Esophagus squamous epithelium (tissue), 5 donors: ENCODE data around the gene SPRYD3. TPM values are rescaled to one million over a fixed set of nuclear protein-coding genes. Genes with fewer than 3 reads are reported as not detected.

Source experiments
- DNase-seq: peaks from one replicate; lab custom pipeline; 2025; lab: John Stamatoyannopoulos, UW
- H3K27ac ChIP-seq, 4 donors: fragments of 200-600 bp; sonication (generic); one replicate each; pipeline ENCODE4 v1.5.1; 2016 to 2019; ENCODE audit warnings: mild to moderate bottlenecking in 1 of 4
- H3K27me3 ChIP-seq, 4 donors: fragments of 200-600 bp; sonication (generic); 1 replicate in 3 of 4; 2 replicates in 1 of 4; pipeline versions ENCODE4 v1.5.1 to v1.6.0; 2017 to 2021; ENCODE audit warnings: antibody characterized with exemption in 1 of 4
- H3K36me3 ChIP-seq, 3 donors: fragments of 200-600 bp; sonication (generic); one replicate each; pipeline ENCODE4 v1.5.1; 2016 to 2019
- H3K4me1 ChIP-seq, 3 donors: fragments of 200-600 bp; sonication (generic); one replicate each; pipeline ENCODE4 v1.5.1; 2017 to 2019
- H3K4me3 ChIP-seq, 4 donors: fragments of 200-600 bp; sonication (generic); 1 replicate in 3 of 4; 2 replicates in 1 of 4; pipeline ENCODE4 v1.5.1; 2016 to 2019; ENCODE audit warnings: mild to moderate bottlenecking in 2 of 4, moderate library complexity in 1 of 4
- H3K9me3 ChIP-seq, 3 donors: fragments of 200-600 bp; sonication (generic); one replicate each; pipeline ENCODE4 v1.5.1; 2016 to 2019
- CTCF ChIP-seq, 6 experiments: fragments of 450-650 bp in 4 of 6; fragments of 200-600 bp in 2 of 6; sonication (generic) in 2 of 6; IDR thresholded peaks; one replicate each; pipeline ENCODE4 v1.5.1; 2016 to 2019; ENCODE audit warnings: antibody characterized with exemption in 6 of 6, mild to moderate bottlenecking in 4 of 6, moderate library complexity in 4 of 6
- POLR2A ChIP-seq, 4 donors: fragments of 450-650 bp; IDR thresholded peaks; one replicate each; pipeline ENCODE4 v1.6.1; 2017; ENCODE audit warnings: antibody characterized with exemption in 4 of 4, mild to moderate bottlenecking in 4 of 4, moderate library complexity in 3 of 4
- WGBS, 2 donors: methylation state at CpG; one replicate each; pipeline ENCODE4 v1.1.5; 2018; 5-methylcytosine and 5-hydroxymethylcytosine counted together
- intact Hi-C: fragments of 100-400 bp; cut with DNase I; formaldehyde crosslinking; loops from one replicate; pipeline ENCODE4 v1.15.0; 2022
- total RNA-seq, 4 donors: library from RNA; depleted of rRNA; stranded (reverse); fragments of >200 nt; gene quantifications; one replicate each; pipeline ENCODE4 v1.1.0, GENCODE V29; 2016
- donor health status: DM: yes; HTN: yes; CAD: no.

SPRYD3 gene
- total RNA-seq, 4 donors from 2014 or later, result 28.2 to 41.4 (median 29.2) TPM

GRCh38 chr12:53122961-53123468 lies 43.8 kb upstream of the SPRYD3 start:
- H3K4me3 ChIP-seq, result no peak overlapping the region
- WGBS, 2 donors, result 82% methylated on average over 2 of the region's 10 CpGs; no CpG with 5 or more reads in 1 of the 2 donors
- no peaks in the 10 kb centered on the region for H3K27me3 ChIP-seq
- intact Hi-C loops, result no loop called here
- H3K27ac ChIP-seq, result no peak overlapping the region
- no peaks in the 10 kb centered on the region for H3K36me3 ChIP-seq
- no peaks in the 10 kb centered on the region for H3K4me1 ChIP-seq
- TF ChIP-seq POLR2A (IDR thresholded peaks at IDR 0.05), result no peak
- no peak for TF ChIP-seq CTCF (IDR thresholded peaks at IDR 0.05)
- DNase-seq, result no peak
- H3K9me3 ChIP-seq, result no peaks in the 10 kb centered on the region

- Histone ChIP-seq H3K27ac (no peak overlapping the region), H3K27me3 (no peaks in the 10 kb centered on the region), H3K9me3 (no peaks in the 10 kb centered on the region), H3K36me3 (no peaks in the 10 kb centered on the region), H3K4me1 (no peaks in the 10 kb centered on the region), H3K4me3 (no peak overlapping the region)
- WGBS, 2 donors, result 85 to 91% methylated on average over 8 to 10 of the region's 12 CpGs
- no peak for DNase-seq
- intact Hi-C loops, result no loop called here
- TF ChIP-seq CTCF (IDR thresholded peaks at IDR 0.05) (no peak), POLR2A (IDR thresholded peaks at IDR 0.05) (no peak)
Measured at GRCh38 chr12:53120685-53121525, 41.7 kb upstream of the SPRYD3 start.

GRCh38 chr12:53118751-53119300 lies 39.6 kb upstream of the SPRYD3 start:
- intact Hi-C loops, result no loop called here
- H3K36me3 ChIP-seq, result no peaks in the 10 kb centered on the region
- no peak overlapping the region for H3K4me3 ChIP-seq
- 82 to 87% methylated on average over 7 to 8 of the region's 8 CpGs for WGBS, 2 donors
- no peak for DNase-seq
- no peaks in the 10 kb centered on the region for H3K9me3 ChIP-seq
- TF ChIP-seq CTCF (IDR thresholded peaks at IDR 0.05) (no peak), POLR2A (IDR thresholded peaks at IDR 0.05) (no peak)
- no peaks in the 10 kb centered on the region for H3K27me3 ChIP-seq
- H3K4me1 ChIP-seq, result no peaks in the 10 kb centered on the region
- H3K27ac ChIP-seq, result no peak overlapping the region

- WGBS, 2 donors, result 86 to 94% methylated on average over 5 to 7 of the region's 8 CpGs
- Histone ChIP-seq H3K27ac (no peak overlapping the region), H3K36me3 (no peaks in the 10 kb centered on the region), H3K27me3 (no peaks in the 10 kb centered on the region), H3K9me3 (no peaks in the 10 kb centered on the region), H3K4me1 (no peaks in the 10 kb centered on the region), H3K4me3 (no peak overlapping the region)
- TF ChIP-seq CTCF (IDR thresholded peaks at IDR 0.05) (no peak), POLR2A (IDR thresholded peaks at IDR 0.05) (no peak)
- DNase-seq, result no peak
- intact Hi-C loops, result no loop called here
Measured at GRCh38 chr12:53115891-53116648, 36.9 kb upstream of the SPRYD3 start.
